Fibroblast of lung (primary cell): ENCODE data around the gene SH3BGRL2. TPM values are rescaled to one million over a fixed set of nuclear protein-coding genes. Genes with fewer than 3 reads are reported as not detected.
"Not testable (repeated sequence)": the region's sequence is repeated elsewhere in the genome, so short reads cannot be mapped to it uniquely, and the experiment has no call there.

ENCODE experiments used
- DNase-seq, 2 donors: peaks; one replicate each; pipeline versions ENCODE4 v3.0.0 to v3.0.0-alpha.2; 2010; ENCODE audit warnings: low read depth in 2 of 2
- H2AFZ ChIP-seq: 2 replicates; pipeline ENCODE4 v1.5.1; 2012; ENCODE audit warnings: low read length, control low read depth, inconsistent platforms
- H3K27ac ChIP-seq: 2 replicates; pipeline ENCODE4 v1.5.1; 2011; ENCODE audit warnings: low read length, control low read depth; ENCODE audit not compliant: insufficient read depth
- H3K27me3 ChIP-seq: 2 replicates; pipeline ENCODE4 v1.5.1; 2011; ENCODE audit warnings: mild to moderate bottlenecking, low read length; ENCODE audit not compliant: control insufficient read depth, insufficient read depth
- H3K36me3 ChIP-seq: 2 replicates; pipeline ENCODE4 v1.5.1; 2011; ENCODE audit warnings: low read length; ENCODE audit not compliant: control insufficient read depth, insufficient read depth
- H3K4me1 ChIP-seq: 2 replicates; pipeline ENCODE4 v1.5.1; 2011; ENCODE audit warnings: low read length; ENCODE audit not compliant: control insufficient read depth, insufficient read depth; ENCODE audit errors: extremely low read depth
- H3K4me2 ChIP-seq: 2 replicates; pipeline ENCODE4 v1.5.1; 2011; ENCODE audit warnings: low read length, control low read depth; ENCODE audit not compliant: insufficient read depth; ENCODE audit errors: extremely low read depth
- H3K4me3 ChIP-seq, 4 experiments: fragments of 200-600 bp in 1 of 4; sonication (generic) in 1 of 4; replicated peaks in 1 of 4; 2 replicates each; pipeline ENCODE4 v1.5.1; 2011 to 2016; ENCODE audit warnings: low read length in 4 of 4, low read depth in 3 of 4, mild to moderate bottlenecking in 3 of 4, control low read depth in 2 of 4, inconsistent platforms in 1 of 4, mixed read lengths in 1 of 4; ENCODE audit not compliant: insufficient read depth in 1 of 4; ENCODE audit errors: control extremely low read depth in 1 of 4
- H3K79me2 ChIP-seq: 2 replicates; pipeline ENCODE4 v1.5.1; 2012; ENCODE audit warnings: mild to moderate bottlenecking, low read length, inconsistent platforms; ENCODE audit not compliant: control insufficient read depth, insufficient read depth
- H3K9ac ChIP-seq: 2 replicates; pipeline ENCODE4 v1.5.1; 2011; ENCODE audit warnings: mild to moderate bottlenecking, low read length, control low read depth; ENCODE audit not compliant: insufficient read depth
- H3K9me3 ChIP-seq: 2 replicates; pipeline ENCODE4 v1.5.1; 2012; ENCODE audit warnings: low read depth, low read length; ENCODE audit not compliant: control insufficient read depth, insufficient read depth
- H4K20me1 ChIP-seq: 2 replicates; pipeline ENCODE4 v1.5.1; 2011; ENCODE audit warnings: low read length; ENCODE audit not compliant: control insufficient read depth, insufficient read depth; ENCODE audit errors: extremely low read depth
- EZH2 ChIP-seq: IDR thresholded peaks from 2 replicates; pipeline ENCODE4 v1.5.1; 2012; ENCODE audit warnings: low read length, control low read depth, mild to moderate bottlenecking; ENCODE audit errors: missing control alignments
- polyA plus RNA-seq, 2 donors: library from polyadenylated mRNA; depleted of rRNA in 1 of 2; stranded (reverse) in 1 of 2; unstranded in 1 of 2; fragments of >200 nt; gene quantifications; 2 replicates each; pipeline ENCODE4 v1.2.1, GENCODE V29; 2011 to 2012; ENCODE audit warnings: missing spikeins in 1 of 2
- total RNA-seq: library from RNA; depleted of rRNA; stranded (reverse); fragments of >200 nt; gene quantifications from 2 replicates; pipeline ENCODE4 v1.2.1, GENCODE V29; 2014
- TF ChIP-seq, protein P1 (sequence below), 2 donors: IDR thresholded peaks in 1 of 2; conservative IDR thresholded peaks in 1 of 2; 1 replicate in 1 of 2; 2 replicates in 1 of 2; pipeline ENCODE4 v1.5.1; 2011 to 2012; ENCODE audit warnings: low read length in 2 of 2, control low read depth in 1 of 2, inconsistent platforms in 1 of 2, low read depth in 1 of 2, mild to moderate bottlenecking in 1 of 2

Gene SH3BGRL2
- total and polyA plus RNA-seq, 2 donors (not counting 1 experiment from before 2014, with no cell fraction given): 1.5 to 4.3 TPM

GRCh38 chr6:79742030-79742429, 110.9 kb downstream of the SH3BGRL2 start:
- Histone ChIP-seq H3K79me2 (no peaks in the 10 kb centered on the region), H3K4me2 (no peak overlapping the region), H3K27ac (no peak overlapping the region), H3K36me3 (no peaks in the 10 kb centered on the region), H3K27me3 (no peaks in the 10 kb centered on the region), H3K4me1 (no peaks in the 10 kb centered on the region), H3K4me3 (no peak overlapping the region), H4K20me1 (no peaks in the 10 kb centered on the region), H3K9me3 (no peaks in the 10 kb centered on the region), H3K9ac (no peak overlapping the region), H2AFZ (no peak overlapping the region)
- DNase-seq: no peak
- TF ChIP-seq, protein P1, sequence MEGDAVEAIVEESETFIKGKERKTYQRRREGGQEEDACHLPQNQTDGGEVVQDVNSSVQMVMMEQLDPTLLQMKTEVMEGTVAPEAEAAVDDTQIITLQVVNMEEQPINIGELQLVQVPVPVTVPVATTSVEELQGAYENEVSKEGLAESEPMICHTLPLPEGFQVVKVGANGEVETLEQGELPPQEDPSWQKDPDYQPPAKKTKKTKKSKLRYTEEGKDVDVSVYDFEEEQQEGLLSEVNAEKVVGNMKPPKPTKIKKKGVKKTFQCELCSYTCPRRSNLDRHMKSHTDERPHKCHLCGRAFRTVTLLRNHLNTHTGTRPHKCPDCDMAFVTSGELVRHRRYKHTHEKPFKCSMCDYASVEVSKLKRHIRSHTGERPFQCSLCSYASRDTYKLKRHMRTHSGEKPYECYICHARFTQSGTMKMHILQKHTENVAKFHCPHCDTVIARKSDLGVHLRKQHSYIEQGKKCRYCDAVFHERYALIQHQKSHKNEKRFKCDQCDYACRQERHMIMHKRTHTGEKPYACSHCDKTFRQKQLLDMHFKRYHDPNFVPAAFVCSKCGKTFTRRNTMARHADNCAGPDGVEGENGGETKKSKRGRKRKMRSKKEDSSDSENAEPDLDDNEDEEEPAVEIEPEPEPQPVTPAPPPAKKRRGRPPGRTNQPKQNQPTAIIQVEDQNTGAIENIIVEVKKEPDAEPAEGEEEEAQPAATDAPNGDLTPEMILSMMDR (conservative IDR thresholded peaks at IDR 0.05 in 1 of 2, IDR thresholded peaks at IDR 0.05 in 1 of 2; ENCODE audit: low read depth in 1 of 2, low read length in 2 of 2): no peak
- no peak for TF ChIP-seq EZH2

DNA sequence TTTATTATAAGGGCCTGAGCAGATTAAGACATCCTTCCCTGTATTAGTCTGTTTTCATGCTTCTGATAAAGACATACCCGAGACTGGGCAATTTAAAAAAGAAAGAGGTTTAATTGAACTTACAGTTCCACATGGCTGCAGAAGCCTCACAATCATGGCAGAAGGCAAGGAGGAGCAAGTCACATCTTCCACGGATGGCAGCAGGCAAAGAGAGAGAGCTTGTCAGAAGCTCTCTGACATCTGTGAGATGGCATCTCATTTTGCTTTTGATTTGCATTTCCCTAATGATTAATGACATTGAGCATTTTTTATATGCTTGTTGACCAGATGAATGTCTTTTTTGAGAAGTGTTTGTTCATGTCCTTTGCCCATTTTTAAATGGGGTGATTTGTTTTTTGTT, 114.2 kb downstream of the SH3BGRL2 start:
- not testable (repeated sequence) for H3K9me3 ChIP-seq, H4K20me1 ChIP-seq, H3K36me3 ChIP-seq, H3K27me3 ChIP-seq, H3K4me2 ChIP-seq, H3K79me2 ChIP-seq, H2AFZ ChIP-seq, DNase-seq, H3K4me1 ChIP-seq, H3K9ac ChIP-seq, H3K27ac ChIP-seq, H3K4me3 ChIP-seq

DNA sequence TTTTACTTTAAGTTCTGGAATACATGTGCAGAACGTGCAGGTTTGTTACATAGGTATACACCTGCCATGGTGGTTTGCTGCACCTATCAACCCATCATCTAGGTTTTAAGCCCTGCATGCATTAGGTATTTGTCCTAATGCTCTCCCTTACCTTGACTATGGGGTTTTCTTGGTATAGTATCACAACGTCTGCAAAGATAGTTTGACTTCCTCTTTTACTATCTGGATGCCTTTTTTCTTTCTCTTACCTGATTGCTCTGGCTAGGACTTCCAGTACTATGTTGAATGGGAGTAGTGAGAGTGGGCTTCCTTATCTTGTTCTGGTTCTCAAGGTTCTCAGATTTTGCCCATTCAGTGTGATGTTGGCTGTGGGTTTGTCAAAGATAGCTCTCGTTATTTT, 115.2 kb downstream of the SH3BGRL2 start:
- H3K27ac ChIP-seq, H4K20me1 ChIP-seq, H3K4me3 ChIP-seq, H3K4me1 ChIP-seq, H2AFZ ChIP-seq, H3K27me3 ChIP-seq, H3K36me3 ChIP-seq, H3K9me3 ChIP-seq, H3K4me2 ChIP-seq, H3K9ac ChIP-seq, DNase-seq, H3K79me2 ChIP-seq: not testable (repeated sequence)

GRCh38 chr6:79750806-79751205, 119.7 kb downstream of the SH3BGRL2 start:
- no peak overlapping the region for H2AFZ ChIP-seq

More at GRCh38 chr6:79750806-79751205, 119.7 kb downstream of the SH3BGRL2 start:
- H3K9ac ChIP-seq: no peak overlapping the region
- H3K27me3 ChIP-seq: no peaks in the 10 kb centered on the region
- H3K36me3 ChIP-seq: no peaks in the 10 kb centered on the region
- TF ChIP-seq, protein P1 (conservative IDR thresholded peaks at IDR 0.05 in 1 of 2, IDR thresholded peaks at IDR 0.05 in 1 of 2; ENCODE audit: low read depth in 1 of 2, low read length in 2 of 2): no peak
- no peak for TF ChIP-seq EZH2
- no peak overlapping the region for H3K4me3 ChIP-seq
- no peak overlapping the region for H3K27ac ChIP-seq
- no peaks in the 10 kb centered on the region for H3K4me1 ChIP-seq
- no peaks in the 10 kb centered on the region for H3K9me3 ChIP-seq
- no peak overlapping the region for H3K4me2 ChIP-seq
- H4K20me1 ChIP-seq: no peaks in the 10 kb centered on the region
- DNase-seq: no peak
- H3K79me2 ChIP-seq: no peaks in the 10 kb centered on the region

Other genes starting within 250 kb of the SH3BGRL2 start
- gene LCA5, start 93.9 kb upstream of the SH3BGRL2 start, total RNA-seq: 5.6 and 7.8 TPM in 2 replicates
- gene LCA5, start 93.9 kb upstream of the SH3BGRL2 start, polyA plus RNA-seq: 1.9 and 3.3 TPM in 2 replicates